Stimulated activated CD4-positive, alpha-beta T cell treated with anti-CD3 and anti-CD28 coated beads, Interleukin-4, amount 100 ng/mL, for 4 hours (primary cell): Measurements from ENCODE around the gene PPM1H.

Experiments
- DNase-seq, 2 experiments: peaks; one replicate each; pipeline ENCODE4 v3.0.0-alpha.2; 2020

The PPM1H gene

DNA sequence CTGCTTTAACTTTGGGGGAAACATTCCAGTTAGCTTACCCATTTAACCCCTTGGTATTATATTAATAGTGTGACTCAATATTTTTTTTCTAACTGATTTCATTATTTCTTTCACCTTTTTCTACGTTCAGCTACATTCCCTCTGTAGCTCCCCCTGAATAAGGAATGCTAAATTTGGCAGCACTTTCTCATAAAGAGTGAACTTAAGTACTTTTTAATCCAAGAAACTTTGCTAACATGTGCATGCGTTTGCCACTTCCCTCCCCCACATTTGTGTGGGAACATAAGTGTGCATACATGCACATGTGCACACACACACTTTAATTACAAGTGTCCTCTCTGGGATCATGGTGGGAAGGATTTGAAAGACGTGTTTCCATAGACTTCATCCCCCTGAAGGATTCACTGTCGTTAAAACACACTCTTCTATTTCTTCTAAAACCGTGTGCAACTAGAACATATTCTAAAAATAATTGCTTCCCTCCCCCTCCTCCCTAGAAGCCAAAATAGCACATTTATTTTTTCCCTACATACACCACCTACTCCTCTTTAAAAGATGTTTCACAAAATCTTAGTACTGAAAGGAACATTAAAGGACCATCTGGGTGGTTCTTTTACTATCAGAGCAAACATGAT lies 142.6 kb downstream of the PPM1H start:
- no peak for DNase-seq

DNA sequence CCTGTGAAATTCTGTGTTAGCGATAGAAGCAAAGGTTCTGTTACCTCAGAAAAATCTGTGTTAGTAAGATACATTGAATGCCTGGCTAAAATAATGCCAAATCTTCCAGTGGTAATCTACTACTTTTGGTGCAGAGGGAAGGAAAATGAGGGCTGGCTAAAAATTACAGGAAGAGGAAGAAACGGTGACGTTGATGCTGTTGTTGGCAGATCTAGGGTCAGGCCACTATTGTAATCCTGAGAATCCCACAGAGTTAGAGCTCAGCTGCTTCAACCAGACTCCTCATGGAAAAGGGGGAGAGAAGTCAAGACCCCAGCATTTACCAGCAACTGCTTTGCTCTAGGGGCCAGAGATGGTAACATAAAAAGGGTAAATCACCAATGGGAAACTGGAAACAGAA lies 145.1 kb downstream of the PPM1H start:
- no peak for DNase-seq

DNA sequence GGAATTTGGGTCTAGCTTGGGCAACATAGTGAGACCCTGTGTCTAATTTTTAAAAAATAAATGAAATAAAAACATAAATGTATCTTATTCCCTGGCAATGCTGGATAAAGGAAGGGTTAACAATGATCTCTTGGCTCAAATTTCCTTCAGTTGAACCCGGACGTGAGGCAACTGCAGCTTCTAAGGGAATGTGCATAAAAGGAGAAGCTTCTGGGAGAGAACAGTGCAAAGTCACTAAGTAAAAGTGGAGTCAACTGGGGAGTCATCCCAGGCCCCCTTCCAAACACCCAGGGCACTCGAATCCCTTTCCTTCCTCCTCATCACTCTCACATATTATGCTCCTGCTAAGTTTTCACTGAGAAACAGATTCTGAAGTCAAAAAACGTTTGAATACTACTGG lies 147.3 kb downstream of the PPM1H start:
- no peak for DNase-seq

DNA sequence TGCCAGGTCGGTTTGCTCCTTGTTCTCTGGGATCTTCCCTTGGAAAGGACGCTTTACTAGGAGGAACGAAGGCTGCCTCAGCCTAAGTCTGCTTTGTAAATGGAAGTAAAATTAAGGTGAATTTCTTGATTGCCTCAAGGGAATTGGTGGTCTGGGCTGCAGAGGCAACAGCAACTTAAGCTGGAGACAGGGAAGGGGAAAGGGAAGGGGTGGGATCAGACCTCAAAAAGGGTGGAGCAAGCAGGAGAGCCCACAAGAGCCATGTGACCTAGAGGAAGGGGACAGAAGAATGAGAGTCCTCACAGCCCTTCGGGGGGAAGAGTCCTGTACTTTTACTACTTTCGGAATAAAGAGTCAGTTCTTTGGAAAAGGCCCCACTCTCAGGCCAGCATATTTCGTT lies 147.9 kb downstream of the PPM1H start:
- no peak for DNase-seq

DNA sequence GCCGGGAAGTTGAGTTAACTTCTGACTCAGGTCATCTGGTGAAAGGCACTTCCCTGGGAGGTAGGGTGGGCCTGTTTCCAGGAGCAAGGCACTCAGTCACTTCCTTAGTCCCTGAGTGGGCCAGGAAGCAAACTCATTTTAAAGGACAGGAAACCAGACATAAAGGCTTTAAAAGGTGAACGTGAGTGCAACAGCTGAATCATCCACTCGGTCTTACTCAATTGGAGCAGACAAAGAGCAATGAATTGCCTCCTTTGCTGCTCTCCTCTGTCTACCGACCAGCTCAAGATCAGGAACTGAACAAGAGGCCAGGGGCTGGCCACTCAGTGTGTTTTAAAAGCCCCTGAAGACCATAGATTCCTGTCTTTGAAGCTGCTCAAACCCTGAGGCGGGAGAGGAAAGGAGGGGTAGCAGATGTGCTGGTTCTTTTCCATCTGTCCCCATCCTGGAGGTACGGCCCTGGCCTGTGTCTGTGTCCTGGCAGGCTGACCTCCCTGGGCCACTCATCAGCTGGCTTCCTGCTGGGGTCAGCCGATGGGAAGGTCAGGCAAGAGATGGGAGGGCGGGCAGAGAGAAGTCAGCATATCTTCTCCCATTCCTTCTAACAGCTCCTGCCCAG lies 148.9 kb downstream of the PPM1H start:
- no peak for DNase-seq

DNA sequence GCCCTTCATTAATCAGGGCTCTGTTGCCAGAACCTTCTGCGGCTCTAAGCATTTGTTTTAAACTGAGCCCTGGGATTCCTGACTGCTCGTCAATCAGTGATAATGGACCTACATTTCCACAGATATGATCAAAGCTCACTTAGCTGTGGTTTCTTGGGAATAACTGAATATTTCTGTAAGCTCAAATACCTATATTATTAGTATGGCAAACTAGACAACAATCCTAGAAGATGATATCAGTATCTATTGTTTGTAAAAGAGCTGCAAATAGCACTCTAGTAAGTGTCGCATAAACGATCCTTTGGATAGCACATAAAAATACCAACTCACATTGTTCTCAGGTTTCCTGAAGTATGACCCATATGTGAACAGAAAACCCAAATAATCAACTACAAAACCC lies 150.4 kb downstream of the PPM1H start:
- no peak for DNase-seq

DNA sequence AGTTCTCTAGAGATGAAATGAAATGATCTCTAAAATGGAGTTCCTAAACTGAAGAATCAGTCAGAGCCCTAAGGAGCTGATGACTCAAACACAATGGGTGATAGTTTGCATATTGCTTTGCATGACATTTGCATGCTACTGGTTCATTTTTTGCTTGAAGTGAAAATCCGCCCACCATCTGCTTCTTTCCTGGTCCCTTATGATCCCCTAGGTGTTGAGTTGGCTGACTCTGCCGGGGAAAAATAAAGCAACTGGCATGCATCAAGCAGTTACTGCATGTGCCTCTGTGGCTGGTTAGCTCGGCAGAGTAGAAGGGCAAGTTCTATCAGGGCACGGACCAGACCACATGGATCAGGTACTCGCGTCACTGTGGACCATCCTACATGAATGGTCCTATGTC lies 151.1 kb downstream of the PPM1H start:
- no peak for DNase-seq

DNA sequence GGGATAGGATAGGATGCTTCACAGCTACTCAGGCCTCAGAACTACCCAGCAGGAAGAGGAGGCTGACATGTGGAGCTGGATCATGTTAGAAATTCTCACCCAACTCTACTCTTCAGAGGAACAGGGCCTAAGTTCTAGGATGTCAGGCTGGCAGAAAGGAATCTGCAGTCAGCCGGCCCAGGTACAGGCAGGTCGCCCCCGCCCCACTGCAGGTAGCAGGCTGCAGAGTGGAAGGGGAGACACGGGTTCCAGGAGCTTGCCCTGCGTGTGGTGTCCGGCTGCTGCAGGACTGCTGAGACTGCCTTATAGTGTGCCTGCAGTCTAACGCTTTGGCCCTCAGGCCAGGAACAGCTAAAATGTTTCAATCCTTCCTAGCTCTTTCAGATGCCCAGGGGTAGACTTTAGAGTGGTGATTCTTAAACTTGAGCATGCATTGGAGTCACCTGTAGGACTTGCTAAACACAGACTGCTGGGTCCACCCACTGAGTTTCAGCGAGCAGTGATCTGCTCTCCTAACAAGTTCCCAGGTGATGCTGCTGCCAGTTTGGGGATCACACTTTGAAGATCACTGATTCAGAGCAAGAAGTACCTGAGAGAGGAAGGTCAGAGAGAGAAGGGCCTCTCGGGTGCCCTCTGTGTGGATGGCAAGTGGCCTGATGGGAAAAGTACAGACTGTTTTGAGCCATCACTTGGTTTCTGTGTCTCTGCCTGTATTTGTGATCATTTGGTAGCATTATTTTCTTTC lies 153.6 kb downstream of the PPM1H start:
- no peak for DNase-seq

DNA sequence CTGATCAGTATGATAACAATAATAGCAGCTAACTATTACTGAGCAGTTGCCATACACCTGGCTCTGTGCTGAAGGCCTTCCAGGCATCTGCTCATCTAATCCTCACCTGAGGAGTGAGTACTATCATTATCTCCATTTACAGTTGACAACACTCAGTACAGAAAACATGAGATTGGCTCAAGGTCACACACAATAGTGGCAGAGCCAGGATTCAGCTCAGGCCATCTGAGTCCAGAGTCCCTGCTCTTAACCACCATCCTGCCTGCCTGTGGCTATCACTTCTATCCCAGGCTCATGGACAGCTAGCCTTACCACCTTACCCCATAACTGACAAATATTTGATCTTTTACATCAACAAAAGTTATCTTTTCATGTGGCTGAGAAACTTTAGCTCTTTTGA lies 155.5 kb downstream of the PPM1H start:
- no peak for DNase-seq

DNA sequence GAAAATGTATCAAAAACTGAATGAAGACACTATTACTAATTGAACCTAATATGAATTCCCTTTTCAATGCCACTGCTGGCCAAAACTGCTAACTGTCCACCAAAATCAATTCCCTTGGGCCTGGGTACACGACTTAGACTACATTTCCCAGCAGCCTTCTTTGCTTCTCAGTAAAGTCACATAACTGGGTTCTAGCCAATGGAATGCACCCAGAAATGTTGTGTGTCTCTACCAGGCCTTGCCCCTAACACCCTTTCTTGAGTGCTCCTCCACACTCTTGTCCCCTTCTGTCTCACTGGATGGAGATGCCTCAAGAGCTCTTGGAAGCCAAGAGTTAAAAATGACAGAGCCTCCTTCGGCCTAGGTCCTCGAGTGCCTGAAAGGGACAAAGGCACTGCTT lies 156.8 kb downstream of the PPM1H start:
- no peak for DNase-seq

DNA sequence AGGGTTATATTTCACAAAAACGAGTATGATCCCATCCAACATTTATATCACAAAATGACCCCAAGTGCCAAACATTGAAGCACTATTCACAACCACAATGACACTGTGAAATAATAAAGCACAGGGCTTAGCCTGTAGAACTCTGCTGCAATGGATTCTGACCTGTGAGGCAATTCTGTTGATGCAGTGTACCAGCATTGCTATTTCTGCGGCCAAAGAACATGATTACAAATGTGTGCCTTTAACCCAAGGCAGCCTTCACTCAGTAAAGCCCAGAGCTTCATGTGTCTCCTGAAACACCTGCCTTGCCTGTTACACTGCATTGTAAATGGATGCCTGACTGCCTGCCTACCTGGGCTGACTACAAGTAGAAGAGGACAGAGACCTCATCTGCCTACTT lies 158.0 kb downstream of the PPM1H start:
- no peak for DNase-seq

DNA sequence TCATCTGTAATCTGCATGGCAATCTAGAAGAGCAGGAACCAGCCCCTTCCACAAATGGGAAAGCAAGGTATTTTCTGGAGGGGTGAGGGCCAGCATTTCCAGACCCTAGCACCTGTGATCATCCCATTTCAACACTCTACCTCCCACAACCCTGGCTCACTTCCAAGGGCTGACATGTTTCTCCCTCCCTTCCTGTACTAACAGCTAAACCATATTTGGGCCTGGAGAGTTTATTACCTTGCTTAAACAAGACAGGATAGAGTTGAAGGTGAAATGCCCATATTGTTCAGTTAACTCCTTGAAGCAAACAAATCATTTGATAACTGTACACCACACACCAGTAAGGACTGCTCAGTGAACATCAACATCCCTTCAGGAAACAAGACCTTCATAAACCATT lies 158.4 kb downstream of the PPM1H start:
- no peak for DNase-seq

DNA sequence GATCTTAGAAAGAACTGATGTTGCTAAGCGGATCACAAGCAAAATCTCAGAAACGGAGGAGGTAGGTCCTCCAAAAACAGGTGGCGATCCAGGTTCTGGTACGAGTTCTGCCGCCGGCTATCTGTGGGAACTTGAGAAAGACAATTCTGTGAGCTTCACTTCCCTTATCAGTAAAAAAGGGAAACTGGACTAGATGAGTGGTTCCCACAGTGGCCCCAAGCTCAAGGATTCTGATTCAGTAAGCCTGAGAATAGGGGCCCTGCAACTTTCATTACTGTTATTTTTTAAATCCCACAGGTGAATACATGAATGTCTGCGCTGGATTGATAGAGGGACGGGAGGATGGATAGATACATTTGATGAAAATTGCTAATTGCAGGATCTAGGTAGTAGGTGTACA lies 160.2 kb downstream of the PPM1H start:
- no peak for DNase-seq

DNA sequence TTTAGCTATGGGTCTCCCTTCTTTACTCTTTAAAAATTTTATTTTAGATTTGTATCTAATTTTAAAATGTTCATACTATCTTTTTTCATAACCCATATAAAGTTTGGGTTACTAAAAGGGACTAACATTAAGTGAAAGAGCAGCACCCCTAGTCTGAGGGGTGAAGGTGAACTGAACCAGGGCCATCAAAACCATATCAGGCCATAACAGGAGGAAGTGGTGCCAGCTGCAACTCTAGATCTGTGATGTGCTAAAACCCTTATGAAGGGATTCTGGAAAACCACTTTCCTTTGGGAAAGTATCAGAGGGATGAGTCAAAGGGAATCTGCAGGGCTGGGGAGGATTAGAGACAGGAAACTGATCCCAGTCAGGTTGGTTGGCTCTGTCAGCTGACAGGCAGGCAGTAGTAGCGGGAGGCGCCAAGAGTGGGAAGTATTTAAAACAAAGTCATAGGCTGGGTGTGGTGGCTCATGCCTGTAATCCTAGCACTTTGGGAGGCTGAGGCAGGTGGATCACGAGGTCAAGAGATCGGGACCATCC lies 162.5 kb downstream of the PPM1H start:
- DNase-seq = no peak

DNA sequence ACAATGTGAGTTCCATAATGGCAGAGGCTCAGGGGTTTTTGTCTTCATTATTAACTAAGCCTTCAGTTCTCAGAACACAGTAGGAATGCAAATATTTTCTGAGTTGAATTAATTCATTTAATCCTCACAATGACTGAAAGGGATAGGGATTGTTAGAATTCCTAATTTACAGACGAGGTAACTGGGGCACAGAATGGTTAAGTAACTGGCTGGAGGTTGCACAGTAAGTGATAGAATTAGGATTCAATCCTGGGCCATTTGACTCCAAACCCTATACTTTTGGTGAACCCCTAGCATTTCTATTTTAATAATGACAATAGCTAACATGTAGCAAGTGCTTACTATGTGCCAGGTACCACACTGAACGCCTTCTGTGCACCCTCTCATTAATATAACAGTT lies 163.1 kb downstream of the PPM1H start:
- no peak for DNase-seq

DNA sequence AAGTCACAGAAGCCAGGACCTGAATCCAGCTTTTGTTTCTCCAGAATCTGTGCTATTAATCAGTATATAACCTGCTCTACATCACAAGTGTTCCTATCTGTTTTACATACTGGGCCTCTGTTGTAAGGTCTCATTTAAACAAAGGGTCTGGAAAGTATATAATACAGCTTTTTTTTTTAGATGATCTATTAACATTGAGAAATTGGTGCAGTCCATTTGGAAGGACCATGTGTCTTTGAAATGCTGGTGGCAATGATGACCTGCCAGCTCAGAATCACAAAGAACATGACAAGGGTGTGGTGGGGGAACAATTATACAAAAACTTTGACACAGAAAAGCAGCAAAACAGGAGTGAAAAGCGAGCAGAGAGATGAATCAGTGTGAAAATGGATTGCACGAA lies 164.6 kb downstream of the PPM1H start:
- no peak for DNase-seq

DNA sequence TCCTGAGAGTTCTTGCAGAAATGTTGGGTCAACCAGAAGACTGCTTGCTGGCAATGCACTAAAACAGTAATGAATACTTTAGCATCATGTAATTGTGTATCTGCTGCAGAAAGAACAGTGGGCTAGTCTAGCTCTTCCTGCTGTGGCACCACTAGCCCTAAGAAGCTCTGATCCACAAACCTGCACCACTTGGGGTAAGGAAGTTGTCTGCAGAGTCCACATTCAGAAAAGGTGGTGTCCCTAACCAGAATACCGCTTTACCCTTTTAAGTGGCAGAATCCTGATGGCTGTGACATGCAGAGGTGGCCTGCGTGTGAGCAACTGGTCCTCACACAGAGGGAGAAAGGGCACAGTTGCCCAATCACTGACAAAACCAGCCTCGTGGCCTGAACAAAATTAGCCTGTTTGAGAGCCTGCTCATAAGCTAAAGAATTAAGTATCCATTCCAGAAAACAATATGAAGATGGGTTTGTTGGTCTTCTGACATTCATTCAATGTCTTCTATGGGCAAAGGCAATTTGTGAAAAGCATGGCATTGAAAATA lies 165.8 kb downstream of the PPM1H start:
- no peak for DNase-seq

DNA sequence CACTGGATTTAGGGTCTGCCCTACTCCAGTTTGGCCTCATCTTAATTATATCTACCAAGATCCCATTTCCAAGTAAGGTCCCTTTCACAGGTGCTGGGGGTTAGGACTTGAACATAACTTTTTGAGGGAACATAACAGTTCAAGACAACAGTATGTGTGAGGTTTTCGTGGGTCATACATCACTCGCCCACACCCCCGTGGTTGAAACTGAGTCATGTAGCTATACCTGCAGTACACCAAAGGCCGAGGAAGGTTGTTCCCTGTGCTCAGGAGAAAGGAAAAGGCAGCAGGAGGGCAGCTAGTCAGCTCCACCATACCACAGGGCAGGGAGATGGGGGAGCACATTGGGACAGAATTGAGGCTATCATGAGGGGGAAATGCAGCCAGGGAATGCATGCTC lies 167.0 kb downstream of the PPM1H start:
- DNase-seq = no peak

DNA sequence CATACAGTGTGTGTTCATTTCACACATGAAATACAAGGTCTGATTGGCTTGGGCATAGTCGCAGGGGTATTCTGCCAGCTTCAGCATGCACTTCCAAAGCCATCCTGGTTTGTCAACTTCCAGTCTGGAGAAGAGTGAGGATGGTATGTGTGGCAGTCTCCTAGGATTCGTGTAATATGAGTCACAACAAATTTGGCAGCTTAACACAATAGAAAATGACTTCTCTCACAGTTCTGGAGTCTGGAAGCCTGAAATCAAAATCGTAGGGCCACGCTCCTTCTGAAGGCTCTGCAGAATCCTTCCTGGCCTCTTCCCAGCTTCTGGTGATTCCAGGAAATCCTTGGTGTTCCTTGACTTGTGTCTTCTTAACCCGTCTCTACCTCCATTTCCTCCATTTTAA lies 167.5 kb downstream of the PPM1H start:
- DNase-seq = no peak

DNA sequence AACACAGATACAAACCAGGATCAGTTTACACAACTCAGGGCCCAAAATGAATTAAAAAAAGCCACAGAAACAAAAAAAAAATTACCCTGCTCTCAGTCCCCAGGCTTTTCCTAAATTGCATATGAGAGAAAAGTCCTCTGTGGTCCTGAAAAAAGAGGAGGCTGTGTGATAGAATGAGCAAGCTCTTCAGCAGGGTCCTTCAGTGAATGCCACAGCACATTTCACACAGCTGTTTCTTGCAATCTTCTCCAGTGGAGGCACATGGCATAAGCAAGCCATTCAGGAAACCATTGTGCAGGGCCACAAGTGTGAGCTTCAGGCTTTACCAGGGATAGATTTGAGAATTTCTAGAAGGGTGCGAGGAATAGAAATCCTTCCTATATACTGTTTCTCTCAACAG lies 168.5 kb downstream of the PPM1H start:
- no peak for DNase-seq

DNA sequence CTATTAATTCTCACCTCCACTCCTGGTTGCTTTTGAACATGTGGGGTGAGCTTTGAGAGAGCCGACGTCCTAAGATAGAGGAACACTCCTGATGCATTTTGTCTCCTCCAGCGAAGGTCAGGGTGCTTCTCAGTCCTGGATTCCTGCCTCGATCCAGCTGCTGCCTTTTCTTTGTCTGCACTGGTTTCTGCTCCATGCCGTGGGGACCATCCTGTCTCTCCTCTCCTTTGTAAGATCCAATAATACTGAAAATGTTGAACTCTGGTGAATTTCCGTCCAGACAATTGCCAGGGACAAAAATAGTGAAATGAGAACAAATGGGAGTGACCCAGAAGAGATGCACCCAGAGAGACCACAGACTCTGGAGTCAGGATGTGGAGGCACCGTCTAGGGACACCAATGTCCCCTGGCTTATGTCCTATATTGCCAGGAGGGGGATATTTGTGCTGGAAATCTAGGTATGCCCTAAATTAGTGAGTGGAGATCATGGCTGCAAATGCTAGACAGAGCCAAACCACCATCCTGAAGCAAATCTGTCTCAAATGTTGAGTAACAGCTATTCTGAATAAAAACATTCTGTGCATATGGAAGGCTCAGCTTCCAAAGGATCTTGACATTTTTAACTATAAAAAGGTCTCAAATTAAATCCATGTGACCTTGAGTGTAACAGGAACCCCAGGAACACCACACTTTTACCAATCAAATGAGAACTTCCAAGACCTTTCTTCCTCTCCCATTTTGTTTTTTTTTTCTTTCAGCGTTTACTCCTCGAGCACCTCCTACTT lies 170.9 kb downstream of the PPM1H start:
- DNase-seq = no peak

DNA sequence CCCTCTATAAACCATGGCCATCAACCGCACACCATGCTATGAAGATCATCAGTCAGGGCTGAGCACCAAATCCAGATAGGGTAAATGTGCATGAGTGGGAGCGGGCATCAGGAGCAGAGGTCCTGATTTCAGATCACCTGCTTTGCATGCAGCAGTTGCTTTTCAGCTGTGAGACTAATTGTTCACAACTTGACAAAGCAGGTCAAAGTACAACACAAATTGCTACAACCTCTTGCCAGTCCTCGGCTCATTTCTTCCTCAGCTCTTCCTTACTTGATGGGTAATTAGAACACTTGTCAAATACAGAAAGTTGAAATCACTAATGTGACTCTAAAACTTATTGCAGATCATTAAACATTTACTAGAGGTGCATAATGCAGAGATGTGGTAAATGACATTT lies 171.6 kb downstream of the PPM1H start:
- DNase-seq = no peak

DNA sequence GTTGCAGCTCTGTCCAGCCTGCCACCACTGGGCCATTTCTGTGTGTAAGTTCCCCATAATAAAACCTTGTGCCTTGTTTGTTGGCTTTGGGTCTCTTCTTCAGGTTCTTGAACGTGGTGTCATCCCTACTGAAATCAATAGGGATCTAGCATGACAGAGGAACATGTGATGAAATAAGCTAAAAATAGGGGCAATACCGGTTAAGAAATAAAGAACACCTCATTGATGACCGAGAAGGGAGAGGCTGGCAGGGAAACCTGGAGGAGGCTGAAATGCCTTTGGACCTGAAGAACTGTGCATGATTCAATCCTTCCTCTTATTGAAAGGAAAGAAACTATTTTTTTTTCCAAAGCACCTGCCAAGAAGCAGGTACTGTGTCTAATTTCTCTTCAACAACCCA lies 172.3 kb downstream of the PPM1H start:
- no peak for DNase-seq
